Esophagus muscularis mucosa (tissue), 4 donors: Measurements from ENCODE around the gene SOS1.

Experiments
- EP300 ChIP-seq: sonication (generic); formaldehyde crosslinking; IDR thresholded peaks from one replicate; pipeline ENCODE4 v1.6.1; 2017; ENCODE audit warnings: antibody characterized with exemption
- POLR2A ChIP-seq: fragments of 450-650 bp; IDR thresholded peaks from one replicate; pipeline ENCODE4 v1.6.1; 2017; ENCODE audit warnings: antibody characterized with exemption, moderate library complexity, mild to moderate bottlenecking, low read depth
- TF ChIP-seq, protein P1 (sequence below), 3 experiments: fragments of 200-600 bp in 2 of 3; fragments of 450-650 bp in 1 of 3; sonication (generic) in 2 of 3; IDR thresholded peaks; one replicate each; pipeline ENCODE4 v1.5.1; 2017 to 2019; ENCODE audit warnings: antibody characterized with exemption in 3 of 3, mild to moderate bottlenecking in 2 of 3, moderate library complexity in 1 of 3

DNA sequence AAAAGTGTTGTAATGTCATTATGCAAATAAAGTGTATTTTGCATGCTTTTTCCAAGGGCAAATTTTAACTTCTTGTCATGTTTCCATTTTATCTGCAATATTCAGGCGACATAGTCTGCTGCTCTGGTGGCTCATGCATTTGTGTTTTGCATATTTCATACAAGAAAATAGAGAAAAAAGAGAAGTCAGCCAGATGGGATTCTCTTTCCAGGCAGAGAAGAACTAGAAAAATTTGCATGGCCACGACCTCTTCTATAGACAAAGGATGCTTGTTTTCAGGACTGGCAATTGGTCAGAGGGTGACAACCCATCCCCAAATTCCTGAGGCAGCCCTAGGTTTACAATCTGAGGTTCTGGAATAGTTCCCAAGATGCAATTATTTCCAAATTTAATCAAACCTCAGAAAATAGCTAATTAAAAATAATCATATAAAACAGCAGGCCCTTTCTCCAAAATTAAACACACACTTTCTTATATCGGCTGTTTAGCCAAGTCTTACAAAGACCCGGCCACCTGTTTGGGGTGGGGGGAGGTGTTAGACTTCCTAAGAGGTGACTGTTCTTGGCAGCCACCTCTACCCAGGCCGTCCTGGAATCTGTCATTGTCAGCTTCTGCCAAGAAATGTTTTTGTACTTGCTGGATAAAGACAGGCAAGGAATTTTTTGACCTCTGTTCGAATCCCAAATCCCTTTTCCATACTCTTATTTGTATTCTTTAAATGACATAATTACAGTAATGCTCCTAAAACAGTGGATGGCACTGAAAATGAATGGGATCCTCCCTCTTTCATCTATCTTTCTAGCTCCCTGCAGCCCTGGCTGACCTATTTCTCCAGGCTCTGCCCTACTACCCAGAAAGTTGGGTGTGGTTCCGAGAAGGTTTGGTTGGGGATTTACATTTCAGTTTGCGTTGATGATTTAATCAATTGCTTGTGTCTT, 20.8 kb upstream of the SOS1 start:
- TF ChIP-seq POLR2A (no peak), EP300 (no peak)
- TF ChIP-seq, protein P1, sequence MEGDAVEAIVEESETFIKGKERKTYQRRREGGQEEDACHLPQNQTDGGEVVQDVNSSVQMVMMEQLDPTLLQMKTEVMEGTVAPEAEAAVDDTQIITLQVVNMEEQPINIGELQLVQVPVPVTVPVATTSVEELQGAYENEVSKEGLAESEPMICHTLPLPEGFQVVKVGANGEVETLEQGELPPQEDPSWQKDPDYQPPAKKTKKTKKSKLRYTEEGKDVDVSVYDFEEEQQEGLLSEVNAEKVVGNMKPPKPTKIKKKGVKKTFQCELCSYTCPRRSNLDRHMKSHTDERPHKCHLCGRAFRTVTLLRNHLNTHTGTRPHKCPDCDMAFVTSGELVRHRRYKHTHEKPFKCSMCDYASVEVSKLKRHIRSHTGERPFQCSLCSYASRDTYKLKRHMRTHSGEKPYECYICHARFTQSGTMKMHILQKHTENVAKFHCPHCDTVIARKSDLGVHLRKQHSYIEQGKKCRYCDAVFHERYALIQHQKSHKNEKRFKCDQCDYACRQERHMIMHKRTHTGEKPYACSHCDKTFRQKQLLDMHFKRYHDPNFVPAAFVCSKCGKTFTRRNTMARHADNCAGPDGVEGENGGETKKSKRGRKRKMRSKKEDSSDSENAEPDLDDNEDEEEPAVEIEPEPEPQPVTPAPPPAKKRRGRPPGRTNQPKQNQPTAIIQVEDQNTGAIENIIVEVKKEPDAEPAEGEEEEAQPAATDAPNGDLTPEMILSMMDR (IDR thresholded peaks at IDR 0.05), result no peak
